Trophoblast cell (in vitro differentiated cells and primary cell): ENCODE data around the gene GPR21.

Experiments used
- DNase-seq, 2 donors: peaks; one replicate each; pipeline ENCODE4 v3.0.0-alpha.2; 2016
- H2AFZ ChIP-seq: 2 replicates; pipeline ENCODE4 v1.6.1; 2013; ENCODE audit warnings: low read length, moderate library complexity, mild to moderate bottlenecking; ENCODE audit not compliant: insufficient read depth, poor library complexity
- H2AK5ac ChIP-seq: 2 replicates; pipeline ENCODE4 v1.6.1; 2013; ENCODE audit warnings: mild to moderate bottlenecking, low read length
- H2BK120ac ChIP-seq: 2 replicates; pipeline ENCODE4 v1.6.1; 2013; ENCODE audit warnings: low read length, mild to moderate bottlenecking, moderate library complexity; ENCODE audit not compliant: insufficient read depth, poor library complexity
- H2BK12ac ChIP-seq: 2 replicates; pipeline ENCODE4 v1.6.1; 2013; ENCODE audit warnings: mild to moderate bottlenecking, low read length, moderate library complexity
- H2BK5ac ChIP-seq: 2 replicates; pipeline ENCODE4 v1.6.1; 2013; ENCODE audit warnings: low read length, low read depth, moderate library complexity, mild to moderate bottlenecking; ENCODE audit not compliant: poor library complexity
- H3K14ac ChIP-seq: 2 replicates; pipeline ENCODE4 v1.6.1; 2013; ENCODE audit warnings: mild to moderate bottlenecking, low read length
- H3K18ac ChIP-seq: 2 replicates; pipeline ENCODE4 v1.6.1; 2013; ENCODE audit warnings: mild to moderate bottlenecking, low read length
- H3K23ac ChIP-seq: 2 replicates; pipeline ENCODE4 v1.6.1; 2013; ENCODE audit warnings: low read length
- H3K27ac ChIP-seq: 2 replicates; pipeline ENCODE4 v1.5.1; 2013; ENCODE audit warnings: low read depth, mild to moderate bottlenecking, inconsistent platforms, low read length, moderate library complexity
- H3K27me3 ChIP-seq: 2 replicates; pipeline ENCODE4 v1.6.1; 2013; ENCODE audit warnings: inconsistent platforms, mild to moderate bottlenecking, low read length, moderate library complexity; ENCODE audit not compliant: insufficient read depth
- H3K36me3 ChIP-seq, 2 experiments: 1 replicate in 1 of 2; 2 replicates in 1 of 2; pipeline ENCODE4 v1.6.1; 2013; ENCODE audit warnings: low read length in 2 of 2, mild to moderate bottlenecking in 2 of 2, moderate library complexity in 1 of 2; ENCODE audit not compliant: insufficient read depth in 2 of 2, control insufficient read depth in 1 of 2
- H3K4ac ChIP-seq: 2 replicates; pipeline ENCODE4 v1.6.1; 2013; ENCODE audit warnings: low read depth, mild to moderate bottlenecking, low read length, moderate library complexity
- H3K4me1 ChIP-seq, 2 experiments: 1 replicate in 1 of 2; 2 replicates in 1 of 2; pipeline ENCODE4 v1.6.1; 2013; ENCODE audit warnings: low read length in 2 of 2, mild to moderate bottlenecking in 2 of 2, moderate library complexity in 1 of 2; ENCODE audit not compliant: insufficient read depth in 2 of 2, control insufficient read depth in 1 of 2
- H3K4me2 ChIP-seq: 2 replicates; pipeline ENCODE4 v1.6.1; 2013; ENCODE audit warnings: inconsistent platforms, mild to moderate bottlenecking, low read length, moderate library complexity
- H3K4me3 ChIP-seq: 2 replicates; pipeline ENCODE4 v1.5.1; 2013; ENCODE audit warnings: mild to moderate bottlenecking, low read depth, low read length, inconsistent platforms
- H3K79me1 ChIP-seq: one replicate; pipeline ENCODE4 v1.6.1; 2013; ENCODE audit warnings: low read length
- H3K79me2 ChIP-seq: 2 replicates; pipeline ENCODE4 v1.6.1; 2013; ENCODE audit warnings: low read length, mild to moderate bottlenecking; ENCODE audit not compliant: control insufficient read depth, insufficient read depth, poor library complexity
- H3K9ac ChIP-seq: 2 replicates; pipeline ENCODE4 v1.6.1; 2013; ENCODE audit warnings: mild to moderate bottlenecking, low read length
- H3K9me3 ChIP-seq: 2 replicates; pipeline ENCODE4 v1.6.1; 2013; ENCODE audit warnings: low read depth, mild to moderate bottlenecking, control low read depth, inconsistent platforms, low read length; ENCODE audit not compliant: insufficient read depth
- H4K12ac ChIP-seq: 2 replicates; pipeline ENCODE4 v1.6.1; 2013; ENCODE audit warnings: low read depth, mild to moderate bottlenecking, low read length, moderate library complexity
- H4K8ac ChIP-seq: 2 replicates; pipeline ENCODE4 v1.6.1; 2013; ENCODE audit warnings: low read depth, mild to moderate bottlenecking, low read length, moderate library complexity
- H4K91ac ChIP-seq: one replicate; pipeline ENCODE4 v1.6.1; 2013; ENCODE audit warnings: low read depth, mild to moderate bottlenecking, low read length, moderate library complexity
- WGBS: extraction: QIAGEN DNeasy Blood & Tissue Kit; methylation state at CpG from one replicate; pipeline ENCODE4 v1.1.7; 2013; ENCODE audit warnings: missing lambda C conversion rate; ENCODE audit not compliant: insufficient read length, insufficient coverage; ENCODE audit errors: extremely low coverage; 5-methylcytosine and 5-hydroxymethylcytosine counted together

The GPR21 gene

GRCh38 chr9:123035791-123036190 is 2.3 kb downstream of the GPR21 start:
- no peak overlapping the region for H2BK12ac ChIP-seq
- no peak overlapping the region for H3K4ac ChIP-seq
- no CpG with 5 or more reads among the region's 2 CpGs for WGBS
- H2BK120ac ChIP-seq = no peak overlapping the region
- H3K36me3 ChIP-seq = peaks cover 6 to 14% of the 10 kb centered on the region in 2 experiments
- H4K12ac ChIP-seq = no peak overlapping the region
- H3K23ac ChIP-seq = no peak overlapping the region
- H3K14ac ChIP-seq = no peak overlapping the region
- H3K9me3 ChIP-seq = no peaks in the 10 kb centered on the region
- no peak overlapping the region for H4K91ac ChIP-seq
- no peak overlapping the region for H3K4me2 ChIP-seq
- no peaks in the 10 kb centered on the region for H3K79me2 ChIP-seq
- no peak overlapping the region for H3K4me3 ChIP-seq
- no peak overlapping the region for H2AK5ac ChIP-seq
- H3K27ac ChIP-seq = no peak overlapping the region
- peaks cover 3 to 8% of the 10 kb centered on the region in 2 experiments for H3K4me1 ChIP-seq
- H3K27me3 ChIP-seq = no peaks in the 10 kb centered on the region
- DNase-seq = no peak
- H2BK5ac ChIP-seq = no peak overlapping the region
- no peak overlapping the region for H3K9ac ChIP-seq
- no peak overlapping the region for H4K8ac ChIP-seq
- H3K18ac ChIP-seq = no peak overlapping the region
- H3K79me1 ChIP-seq = no peaks in the 10 kb centered on the region
- H2AFZ ChIP-seq = no peak overlapping the region

- Histone ChIP-seq H2AFZ (no peak overlapping the region), H2BK12ac (no peak overlapping the region), H3K4me3 (no peak overlapping the region), H2BK5ac (no peak overlapping the region), H4K91ac (no peak overlapping the region), H3K23ac (no peak overlapping the region), H3K79me2 (no peaks in the 10 kb centered on the region), H3K4ac (no peak overlapping the region), H3K9ac (no peak overlapping the region), H3K79me1 (no peaks in the 10 kb centered on the region), H3K27me3 (no peaks in the 10 kb centered on the region), H2AK5ac (no peak overlapping the region), H3K4me2 (no peak overlapping the region), H3K4me1 (peaks cover 3 to 8% of the 10 kb centered on the region in 2 experiments), H3K36me3 (peaks cover 6 to 14% of the 10 kb centered on the region in 2 experiments), H4K12ac (no peak overlapping the region), H3K27ac (no peak overlapping the region), H4K8ac (no peak overlapping the region), H2BK120ac (no peak overlapping the region), H3K9me3 (no peaks in the 10 kb centered on the region), H3K14ac (no peak overlapping the region), H3K18ac (no peak overlapping the region)
- no peak for DNase-seq
- no CpG with 5 or more reads among the region's 3 CpGs for WGBS
Observed at GRCh38 chr9:123036893-123037545, 3.6 kb downstream of the GPR21 start.

- H3K9ac ChIP-seq = no peak overlapping the region
- no peak overlapping the region for H3K4me3 ChIP-seq
- H3K4me1 ChIP-seq = no peaks in the 10 kb centered on the region
- H3K79me2 ChIP-seq = no peaks in the 10 kb centered on the region
- no peaks in the 10 kb centered on the region for H3K9me3 ChIP-seq
- no peak overlapping the region for H2BK12ac ChIP-seq
- H3K27me3 ChIP-seq = no peaks in the 10 kb centered on the region
- DNase-seq = no peak
- no peaks in the 10 kb centered on the region for H3K79me1 ChIP-seq
- H3K27ac ChIP-seq = no peak overlapping the region
- H3K36me3 ChIP-seq = peaks cover 3 to 8% of the 10 kb centered on the region in 2 experiments
- no peak overlapping the region for H3K18ac ChIP-seq
- no peak overlapping the region for H2BK120ac ChIP-seq
- H4K12ac ChIP-seq = no peak overlapping the region
- no peak overlapping the region for H2AK5ac ChIP-seq
- H2BK5ac ChIP-seq = no peak overlapping the region
- H3K4me2 ChIP-seq = no peak overlapping the region
- H3K4ac ChIP-seq = no peak overlapping the region
- H3K14ac ChIP-seq = no peak overlapping the region
- H4K8ac ChIP-seq = no peak overlapping the region
- H4K91ac ChIP-seq = no peak overlapping the region
- no peak overlapping the region for H3K23ac ChIP-seq
- no CpG with 5 or more reads among the region's 1 CpG for WGBS
- H2AFZ ChIP-seq = no peak overlapping the region
Observed at GRCh38 chr9:123039617-123040219, 6.3 kb downstream of the GPR21 start.

GRCh38 chr9:123040801-123041200 is 7.3 kb downstream of the GPR21 start:
- WGBS = no CpG with 5 or more reads among the region's 1 CpG
- H3K4ac ChIP-seq = no peak overlapping the region
- no peaks in the 10 kb centered on the region for H3K9me3 ChIP-seq
- H3K79me1 ChIP-seq = no peaks in the 10 kb centered on the region
- no peaks in the 10 kb centered on the region for H3K27me3 ChIP-seq
- H2AFZ ChIP-seq = no peak overlapping the region
- H3K14ac ChIP-seq = no peak overlapping the region
- H3K36me3 ChIP-seq = no peaks in the 10 kb centered on the region
- H3K23ac ChIP-seq = no peak overlapping the region
- no peak overlapping the region for H4K8ac ChIP-seq
- H2BK5ac ChIP-seq = no peak overlapping the region
- no peak overlapping the region for H2BK12ac ChIP-seq
- no peak overlapping the region for H3K4me2 ChIP-seq
- DNase-seq = no peak
- H3K9ac ChIP-seq = no peak overlapping the region
- H4K91ac ChIP-seq = no peak overlapping the region
- H2AK5ac ChIP-seq = no peak overlapping the region
- no peak overlapping the region for H3K27ac ChIP-seq
- H4K12ac ChIP-seq = no peak overlapping the region
- no peaks in the 10 kb centered on the region for H3K4me1 ChIP-seq
- H3K79me2 ChIP-seq = no peaks in the 10 kb centered on the region
- no peak overlapping the region for H3K18ac ChIP-seq
- H2BK120ac ChIP-seq = no peak overlapping the region
- no peak overlapping the region for H3K4me3 ChIP-seq
